GM19043 (cell line): ENCODE measurements around the gene PRTN3.

ENCODE experiments used
- ATAC-seq: cut with Tn5 transposase; IDR thresholded peaks from one replicate; pipeline ENCODE4 v1.9.1; 2021; ENCODE audit warnings: low read depth; ENCODE audit not compliant: unreplicated experiment

The PRTN3 gene

GRCh38 chr19:840519-841206 lies at the start of gene PRTN3:
Gene PRTN3 (plus strand): TSS chr19:840999. CDS start chr19:841009, 10 bp downstream.
- no peak for ATAC-seq

GRCh38 chr19:791007-791566 lies 49.7 kb upstream of the PRTN3 start:
- ATAC-seq, result no peak

GRCh38 chr19:791567-792305 lies 49.1 kb upstream of the PRTN3 start:
- ATAC-seq, result no peak

- no peak for ATAC-seq
Measured at GRCh38 chr19:792306-792885, 48.4 kb upstream of the PRTN3 start.

- no peak for ATAC-seq
Measured at GRCh38 chr19:793806-794205, 47.0 kb upstream of the PRTN3 start.

- no peak for ATAC-seq
Measured at GRCh38 chr19:795073-795611, 45.7 kb upstream of the PRTN3 start.

- no peak for ATAC-seq
Measured at GRCh38 chr19:795691-796581, 44.9 kb upstream of the PRTN3 start.

GRCh38 chr19:796692-797527 lies 43.9 kb upstream of the PRTN3 start, which contains the start of gene PTBP1:
Gene PTBP1 (plus strand): TSS chr19:797452. CDS start chr19:797498, 46 bp downstream.
- peak; percentile 74 for ATAC-seq

- ATAC-seq, result peak; percentile 28
Measured at GRCh38 chr19:797528-798414, 43.0 kb upstream of the PRTN3 start.

GRCh38 chr19:798415-799075 lies 42.3 kb upstream of the PRTN3 start:
- ATAC-seq, result no peak

GRCh38 chr19:799076-799881 lies 41.5 kb upstream of the PRTN3 start:
- no peak for ATAC-seq

GRCh38 chr19:800360-801029 lies 40.3 kb upstream of the PRTN3 start:
- no peak for ATAC-seq

- ATAC-seq, result no peak
Measured at GRCh38 chr19:801030-801860, 39.6 kb upstream of the PRTN3 start.

GRCh38 chr19:801861-802497 lies 38.8 kb upstream of the PRTN3 start:
- no peak for ATAC-seq

GRCh38 chr19:802498-803098 lies 38.2 kb upstream of the PRTN3 start:
- ATAC-seq, result no peak
